ENCODE data around the gene ITGA8.
"Not testable (repeated sequence)": the region's sequence is repeated elsewhere in the genome, so short reads cannot be mapped to it uniquely, and the experiment has no call there.

Gene ITGA8

GRCh38 chr10:15545266-15545665 is 174.5 kb downstream of the ITGA8 start:
- no peak for DNase-seq

- DNase-seq: no peak
Measured at GRCh38 chr10:15543994-15544393, 175.7 kb downstream of the ITGA8 start.

- DNase-seq: no peak
Measured at GRCh38 chr10:15542817-15543216, 176.9 kb downstream of the ITGA8 start.

GRCh38 chr10:15541376-15541775 is 178.3 kb downstream of the ITGA8 start:
- no peak for DNase-seq

- no peak for DNase-seq
Measured at GRCh38 chr10:15540727-15541126, 179.0 kb downstream of the ITGA8 start.

GRCh38 chr10:15539262-15539661 is 180.5 kb downstream of the ITGA8 start:
- no peak for DNase-seq

GRCh38 chr10:15534928-15535538 is 184.7 kb downstream of the ITGA8 start:
- not testable (repeated sequence) for DNase-seq

- DNase-seq: no peak
Measured at GRCh38 chr10:15531927-15532722, 187.6 kb downstream of the ITGA8 start.

- DNase-seq: no peak
Measured at GRCh38 chr10:15528859-15529239, 190.9 kb downstream of the ITGA8 start.

GRCh38 chr10:15526754-15527153 is 193.0 kb downstream of the ITGA8 start:
- DNase-seq: no peak

- DNase-seq: no peak
Measured at GRCh38 chr10:15521328-15521903, 198.3 kb downstream of the ITGA8 start.

GRCh38 chr10:15518250-15518649 is 201.5 kb downstream of the ITGA8 start:
- DNase-seq: no peak

GRCh38 chr10:15516256-15517085 is 203.3 kb downstream of the ITGA8 start:
- no peak for DNase-seq

GRCh38 chr10:15515202-15515601 is 204.5 kb downstream of the ITGA8 start:
- DNase-seq: no peak

- DNase-seq: no peak
Measured at GRCh38 chr10:15510963-15511362, 208.8 kb downstream of the ITGA8 start.

- no peak for DNase-seq
Measured at GRCh38 chr10:15505329-15505728, 214.4 kb downstream of the ITGA8 start.

- no peak for DNase-seq
Measured at GRCh38 chr10:15504101-15504840, 215.5 kb downstream of the ITGA8 start.

GRCh38 chr10:15494850-15495506 is 224.7 kb downstream of the ITGA8 start:
- no peak for DNase-seq

GRCh38 chr10:15491856-15492642 is 227.7 kb downstream of the ITGA8 start:
- no peak for DNase-seq

GRCh38 chr10:15489431-15489830 is 230.3 kb downstream of the ITGA8 start:
- no peak for DNase-seq

GRCh38 chr10:15487376-15487775 is 232.3 kb downstream of the ITGA8 start:
- DNase-seq: no peak
